Right lobe of liver (tissue), 6 donors: ENCODE data around the gene CYTH1. TPM values are rescaled to one million over a fixed set of nuclear protein-coding genes. Genes with fewer than 3 reads are reported as not detected.

Experiments used
- ATAC-seq, 4 donors: fragments of 200-7000 bp; cut with Tn5 transposase; one replicate each; pipeline ENCODE4 v1.9.1; 2020; ENCODE audit warnings: mild to moderate bottlenecking in 4 of 4, moderate library complexity in 4 of 4
- DNase-seq, 3 donors: peaks; one replicate each; pipeline ENCODE4 v3.0.0-alpha.2; 2020
- H3K27ac ChIP-seq, 3 donors: fragments of 200-600 bp; one replicate each; pipeline ENCODE4 v1.8.0; 2022
- H3K27me3 ChIP-seq, 2 donors: fragments of 200-600 bp; one replicate each; pipeline ENCODE4 v1.8.0; 2022
- H3K36me3 ChIP-seq, 4 donors: fragments of 200-600 bp; sonication (generic) in 1 of 4; one replicate each; pipeline versions ENCODE4 v1.5.1 to v1.8.0; 2017 to 2022; ENCODE audit warnings: control low read depth in 1 of 4
- H3K4me1 ChIP-seq, 4 donors: fragments of 200-600 bp; sonication (generic) in 1 of 4; one replicate each; pipeline versions ENCODE4 v1.5.1 to v1.8.0; 2017 to 2022; ENCODE audit warnings: control low read depth in 1 of 4
- H3K4me3 ChIP-seq, 3 donors: fragments of 200-600 bp; one replicate each; pipeline ENCODE4 v1.8.0; 2022
- H3K9me3 ChIP-seq, 4 donors: fragments of 200-600 bp; sonication (generic) in 1 of 4; one replicate each; pipeline versions ENCODE4 v1.5.1 to v1.8.0; 2017 to 2022; ENCODE audit warnings: control low read depth in 1 of 4
- POLR2A ChIP-seq: fragments of 450-650 bp; IDR thresholded peaks from one replicate; pipeline ENCODE4 v1.6.1; 2017; ENCODE audit warnings: antibody characterized with exemption, mild to moderate bottlenecking
- WGBS: methylation state at CpG from one replicate; pipeline ENCODE4 v1.1.6; 2018; ENCODE audit warnings: low coverage, low lambda C conversion rate; ENCODE audit not compliant: insufficient coverage; ENCODE audit errors: missing lambda C conversion rate; 5-methylcytosine and 5-hydroxymethylcytosine counted together
- intact Hi-C, 2 donors: fragments of 100-400 bp; cut with DNase I; formaldehyde crosslinking; loops; one replicate each; pipeline versions ENCODE4 v1.11.2 to v1.14.1; 2022
- total RNA-seq, 6 experiments: library from RNA; depleted of rRNA in 2 of 6; stranded (reverse); fragments of >200 nt in 2 of 6; fragmentation: NEBNext Ultra II Directional in 3 of 6; extraction: Animal tissue kit (Norgen Biotek cat#: 25700) in 3 of 6; gene quantifications; one replicate each; pipeline versions ENCODE4 v1.1.0 to v1.2.4, GENCODE V29; 2016 to 2023
- TF ChIP-seq, protein P1 (sequence below), 4 donors: fragments of 200-600 bp in 3 of 4; fragments of 450-650 bp in 1 of 4; IDR thresholded peaks; one replicate each; pipeline versions ENCODE4 v1.5.1 to v1.8.0; 2016 to 2022; ENCODE audit warnings: antibody characterized with exemption in 4 of 4, mild to moderate bottlenecking in 2 of 4
- donor health status: DM: no; HTN: yes; CAD: no.
- donor health status: DM: no; HTN: no; CAD: no.
- donor health status: DM: no; HTN: no; CAD: no.
- donor health status: DM: no; HTN: yes; CAD: no.
- donor health status: DM: no; HTN: yes; CAD: no.

CYTH1 gene
- total RNA-seq, 6 experiments from 2014 or later = 14.8 to 46.2 (median 28.8) TPM

- no peak for DNase-seq
- ATAC-seq = no peak
- TF ChIP-seq POLR2A = no peak
- TF ChIP-seq, protein P1, sequence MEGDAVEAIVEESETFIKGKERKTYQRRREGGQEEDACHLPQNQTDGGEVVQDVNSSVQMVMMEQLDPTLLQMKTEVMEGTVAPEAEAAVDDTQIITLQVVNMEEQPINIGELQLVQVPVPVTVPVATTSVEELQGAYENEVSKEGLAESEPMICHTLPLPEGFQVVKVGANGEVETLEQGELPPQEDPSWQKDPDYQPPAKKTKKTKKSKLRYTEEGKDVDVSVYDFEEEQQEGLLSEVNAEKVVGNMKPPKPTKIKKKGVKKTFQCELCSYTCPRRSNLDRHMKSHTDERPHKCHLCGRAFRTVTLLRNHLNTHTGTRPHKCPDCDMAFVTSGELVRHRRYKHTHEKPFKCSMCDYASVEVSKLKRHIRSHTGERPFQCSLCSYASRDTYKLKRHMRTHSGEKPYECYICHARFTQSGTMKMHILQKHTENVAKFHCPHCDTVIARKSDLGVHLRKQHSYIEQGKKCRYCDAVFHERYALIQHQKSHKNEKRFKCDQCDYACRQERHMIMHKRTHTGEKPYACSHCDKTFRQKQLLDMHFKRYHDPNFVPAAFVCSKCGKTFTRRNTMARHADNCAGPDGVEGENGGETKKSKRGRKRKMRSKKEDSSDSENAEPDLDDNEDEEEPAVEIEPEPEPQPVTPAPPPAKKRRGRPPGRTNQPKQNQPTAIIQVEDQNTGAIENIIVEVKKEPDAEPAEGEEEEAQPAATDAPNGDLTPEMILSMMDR (IDR thresholded peaks at IDR 0.05) = no peak
- Histone ChIP-seq H3K4me1 (no peaks in the 10 kb centered on the region), H3K36me3 (peaks cover 0 to 86% (median 19%) of the 10 kb centered on the region in 4 donors), H3K9me3 (no peaks in the 10 kb centered on the region), H3K4me3 (no peak overlapping the region), H3K27me3 (no peaks in the 10 kb centered on the region), H3K27ac (no peak overlapping the region)
- intact Hi-C loops = no loop called here
- 94% methylated on average over 15 of the region's 24 CpGs for WGBS
These were observed 102.3 kb downstream of the CYTH1 start for GRCh38 chr17:78679495-78680395.

DNA sequence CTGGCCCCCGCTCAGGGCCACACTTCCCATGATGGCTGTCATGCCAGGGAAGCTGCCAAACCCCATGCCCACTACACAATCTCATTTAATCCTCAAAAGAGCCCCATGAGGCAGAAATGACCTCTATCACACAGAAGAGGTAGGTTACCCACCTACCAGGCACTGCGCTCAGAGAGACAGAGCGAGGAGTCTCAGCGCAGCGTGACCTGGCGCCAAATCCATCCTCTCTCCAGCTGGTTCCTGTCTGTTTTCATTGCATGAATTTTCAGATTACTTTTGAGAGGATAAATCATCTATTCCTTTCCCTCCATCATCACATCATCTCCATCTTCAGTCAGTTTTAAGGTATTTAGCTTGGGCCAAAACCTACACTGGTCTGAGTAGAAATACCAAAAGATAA, 103.4 kb downstream of the CYTH1 start:
- H3K27me3 ChIP-seq = no peaks in the 10 kb centered on the region
- H3K27ac ChIP-seq = no peak overlapping the region
- 97% methylated on average over 6 of the region's 6 CpGs for WGBS
- H3K4me3 ChIP-seq = no peak overlapping the region
- intact Hi-C loops = no loop called here
- TF ChIP-seq POLR2A = no peak
- TF ChIP-seq, protein P1 (IDR thresholded peaks at IDR 0.05) = no peak
- no peaks in the 10 kb centered on the region for H3K9me3 ChIP-seq
- no peaks in the 10 kb centered on the region for H3K4me1 ChIP-seq
- H3K36me3 ChIP-seq = peaks cover 0 to 85% (median 16%) of the 10 kb centered on the region in 4 donors
- ATAC-seq = no peak
- DNase-seq = no peak

DNA sequence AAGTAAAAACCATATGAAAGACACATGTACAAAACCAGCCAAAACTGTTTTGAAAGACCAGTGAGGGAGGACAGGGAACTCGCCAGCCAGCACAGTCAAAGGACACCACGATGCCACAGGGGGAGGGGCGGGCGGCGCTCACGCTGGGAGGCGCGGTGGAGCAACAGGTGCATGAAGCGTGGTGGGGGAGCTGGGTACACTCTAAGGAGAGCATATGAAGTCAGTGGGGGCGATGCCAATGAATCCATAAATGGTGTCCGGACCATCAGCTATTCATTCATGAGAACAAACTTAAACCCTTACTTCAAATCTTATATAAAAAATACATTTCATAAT, 103.9 kb downstream of the CYTH1 start:
- Histone ChIP-seq H3K36me3 (peaks cover 0 to 87% (median 16%) of the 10 kb centered on the region in 4 donors), H3K27me3 (no peaks in the 10 kb centered on the region), H3K9me3 (no peaks in the 10 kb centered on the region), H3K4me3 (no peak overlapping the region), H3K27ac (no peak overlapping the region), H3K4me1 (no peaks in the 10 kb centered on the region)
- intact Hi-C loops = no loop called here
- TF ChIP-seq, protein P1 (IDR thresholded peaks at IDR 0.05) = no peak
- no peak for TF ChIP-seq POLR2A
- WGBS = 92% methylated on average over 11 of the region's 11 CpGs
- DNase-seq (no peak), ATAC-seq (no peak)

GRCh38 chr17:78677303-78678221, 104.5 kb downstream of the CYTH1 start:
- WGBS = 85% methylated on average over 6 of the region's 25 CpGs
- Histone ChIP-seq H3K36me3 (peaks cover 0 to 85% (median 16%) of the 10 kb centered on the region in 4 donors), H3K9me3 (no peaks in the 10 kb centered on the region), H3K27me3 (no peaks in the 10 kb centered on the region), H3K4me1 (no peaks in the 10 kb centered on the region), H3K27ac (no peak overlapping the region), H3K4me3 (no peak overlapping the region)
- ATAC-seq (peak; percentile 33 to 59 (median 34)), DNase-seq (no peak)
- TF ChIP-seq, protein P1 (IDR thresholded peaks at IDR 0.05) = no peak
- TF ChIP-seq POLR2A = no peak
- intact Hi-C loops = no loop called here
